MM.1S (cell line): Measurements from ENCODE around the gene EID2.

Source experiments
- DNase-seq: peaks from one replicate; pipeline ENCODE4 v3.0.0-alpha.2; 2015
- H2AFZ ChIP-seq: fragments of 300-600 bp; sonication (generic); 2 replicates; pipeline ENCODE4 v1.6.0; 2016; ENCODE audit warnings: antibody characterized with exemption, low read length
- H3F3A ChIP-seq: fragments of 300-600 bp; sonication (generic); 2 replicates; pipeline ENCODE4 v1.6.1; 2016; ENCODE audit warnings: mild to moderate bottlenecking, antibody characterized with exemption, low read length, moderate library complexity, mixed read lengths; ENCODE audit not compliant: insufficient read depth
- H3K27ac ChIP-seq: fragments of 300-600 bp; sonication (generic); 2 replicates; pipeline ENCODE4 v1.5.1; 2016; ENCODE audit warnings: mild to moderate bottlenecking, low read length
- H3K27me3 ChIP-seq: fragments of 300-600 bp; sonication (generic); replicated peaks from 2 replicates; pipeline ENCODE4 v1.6.0; 2016; ENCODE audit warnings: low read length; ENCODE audit not compliant: insufficient read depth
- H3K36me3 ChIP-seq: fragments of 300-600 bp; sonication (generic); replicated peaks from 2 replicates; pipeline ENCODE4 v1.6.1; 2016; ENCODE audit warnings: mild to moderate bottlenecking, low read length, mixed read lengths; ENCODE audit not compliant: insufficient read depth
- H3K4me1 ChIP-seq: fragments of 300-600 bp; sonication (generic); 2 replicates; pipeline ENCODE4 v1.6.1; 2016; ENCODE audit warnings: low read length, mixed read lengths
- H3K4me2 ChIP-seq: fragments of 300-600 bp; sonication (generic); 2 replicates; pipeline ENCODE4 v1.6.0; 2016; ENCODE audit warnings: low read depth, low read length
- H3K4me3 ChIP-seq: fragments of 300-600 bp; sonication (generic); 2 replicates; pipeline ENCODE4 v1.5.1; 2016; ENCODE audit warnings: low read length, mixed read lengths
- H3K79me2 ChIP-seq: fragments of 300-600 bp; sonication (generic); 2 replicates; pipeline ENCODE4 v1.6.1; 2016; ENCODE audit warnings: mixed run types, low read length, mixed read lengths
- H3K9ac ChIP-seq: fragments of 300-600 bp; sonication (generic); 2 replicates; pipeline ENCODE4 v1.6.1; 2016; ENCODE audit warnings: low read length, mixed read lengths
- H3K9me2 ChIP-seq: fragments of 300-600 bp; sonication (generic); replicated peaks from 2 replicates; pipeline ENCODE4 v1.6.1; 2016; ENCODE audit warnings: mild to moderate bottlenecking, low read length, mixed read lengths; ENCODE audit not compliant: insufficient read depth
- H3K9me3 ChIP-seq: fragments of 300-600 bp; sonication (generic); replicated peaks from 2 replicates; pipeline ENCODE4 v1.6.1; 2016; ENCODE audit warnings: mild to moderate bottlenecking, low read length, mixed read lengths; ENCODE audit not compliant: insufficient read depth
- H4K20me1 ChIP-seq: fragments of 300-600 bp; sonication (generic); 2 replicates; pipeline ENCODE4 v1.6.1; 2016; ENCODE audit warnings: mild to moderate bottlenecking, low read length, moderate library complexity, mixed read lengths; ENCODE audit not compliant: insufficient read depth
- EZH2 ChIP-seq: fragments of 300-600 bp; sonication (generic); optimal IDR thresholded peaks from 2 replicates; pipeline ENCODE3; 2017; ENCODE audit warnings: low read depth, mild to moderate bottlenecking, antibody characterized with exemption, low read length, mixed read lengths
- EZH2phosphoT487 ChIP-seq: fragments of 300-600 bp; sonication (generic); IDR thresholded peaks from 2 replicates; pipeline ENCODE4 v1.6.1; 2018; ENCODE audit warnings: antibody characterized with exemption, low read length
- TF ChIP-seq, protein P1 (sequence below): fragments of 300-600 bp; sonication (generic); IDR thresholded peaks from 2 replicates; pipeline ENCODE4 v1.5.1; 2016; ENCODE audit warnings: antibody characterized with exemption, low read length, mixed read lengths

Gene EID2

GRCh38 chr19:39492788-39493187 lies 47.2 kb downstream of the EID2 start:
- Histone ChIP-seq H3K79me2 (no peaks in the 10 kb centered on the region; the same call in 1 of the 2 replicates), H3K27me3 (peaks cover 20% of the 10 kb centered on the region), H4K20me1 (no peaks in the 10 kb centered on the region), H3K27ac (no peak overlapping the region), H3K4me2 (no peak overlapping the region), H3F3A (no peaks in the 10 kb centered on the region), H3K36me3 (no peaks in the 10 kb centered on the region; the same call in 1 of the 2 replicates), H3K9me3 (no peaks in the 10 kb centered on the region), H2AFZ (no peak overlapping the region), H3K9me2 (no peaks in the 10 kb centered on the region), H3K4me3 (no peak overlapping the region), H3K4me1 (0 out of 2 replicates have a peak, but pooled peaks cover 3% of the 10 kb centered on the region), H3K9ac (no peak overlapping the region)
- TF ChIP-seq, protein P1, sequence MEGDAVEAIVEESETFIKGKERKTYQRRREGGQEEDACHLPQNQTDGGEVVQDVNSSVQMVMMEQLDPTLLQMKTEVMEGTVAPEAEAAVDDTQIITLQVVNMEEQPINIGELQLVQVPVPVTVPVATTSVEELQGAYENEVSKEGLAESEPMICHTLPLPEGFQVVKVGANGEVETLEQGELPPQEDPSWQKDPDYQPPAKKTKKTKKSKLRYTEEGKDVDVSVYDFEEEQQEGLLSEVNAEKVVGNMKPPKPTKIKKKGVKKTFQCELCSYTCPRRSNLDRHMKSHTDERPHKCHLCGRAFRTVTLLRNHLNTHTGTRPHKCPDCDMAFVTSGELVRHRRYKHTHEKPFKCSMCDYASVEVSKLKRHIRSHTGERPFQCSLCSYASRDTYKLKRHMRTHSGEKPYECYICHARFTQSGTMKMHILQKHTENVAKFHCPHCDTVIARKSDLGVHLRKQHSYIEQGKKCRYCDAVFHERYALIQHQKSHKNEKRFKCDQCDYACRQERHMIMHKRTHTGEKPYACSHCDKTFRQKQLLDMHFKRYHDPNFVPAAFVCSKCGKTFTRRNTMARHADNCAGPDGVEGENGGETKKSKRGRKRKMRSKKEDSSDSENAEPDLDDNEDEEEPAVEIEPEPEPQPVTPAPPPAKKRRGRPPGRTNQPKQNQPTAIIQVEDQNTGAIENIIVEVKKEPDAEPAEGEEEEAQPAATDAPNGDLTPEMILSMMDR, result no peak
- no peak for TF ChIP-seq EZH2phosphoT487
- no peak for TF ChIP-seq EZH2
- no peak for DNase-seq

- Histone ChIP-seq H3K36me3 (no peaks in the 10 kb centered on the region; the same call in 1 of the 2 replicates), H3K9me3 (no peaks in the 10 kb centered on the region)
These were observed 47.7 kb downstream of the EID2 start for GRCh38 chr19:39492225-39492624.

DNA sequence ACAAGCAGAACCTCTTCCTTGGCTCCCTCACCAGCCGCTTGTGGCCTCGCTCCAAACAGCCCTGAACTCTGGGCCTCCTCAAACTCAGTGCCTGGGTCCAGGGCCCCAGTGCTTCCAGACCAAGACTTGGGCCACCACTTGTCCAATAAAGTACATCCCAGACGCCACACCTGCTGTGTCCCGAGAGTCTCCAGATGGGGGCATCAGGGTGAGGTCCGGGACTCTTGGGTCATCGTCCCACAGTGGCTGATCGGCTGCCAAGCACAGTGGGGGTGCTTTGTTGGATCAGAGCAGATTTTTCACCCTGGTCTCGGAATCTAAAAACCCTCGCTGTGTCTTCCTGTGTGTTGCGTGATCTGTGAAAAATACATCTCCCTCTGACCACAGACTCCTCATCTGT lies 50.2 kb downstream of the EID2 start:
- H4K20me1 ChIP-seq, result no peaks in the 10 kb centered on the region
- H3K9ac ChIP-seq, result no peak overlapping the region
- no peak overlapping the region for H3K4me3 ChIP-seq
- no peak overlapping the region for H3K27ac ChIP-seq
- H2AFZ ChIP-seq, result no peak overlapping the region
- TF ChIP-seq, protein P1, result no peak
- TF ChIP-seq EZH2, result no peak
- TF ChIP-seq EZH2phosphoT487, result no peak
- no peaks in the 10 kb centered on the region for H3K9me3 ChIP-seq
- H3K79me2 ChIP-seq, result peaks cover 9% of the 10 kb centered on the region; the same call in 1 of the 2 replicates
- no peaks in the 10 kb centered on the region for H3K27me3 ChIP-seq
- H3K9me2 ChIP-seq, result no peaks in the 10 kb centered on the region
- H3K4me1 ChIP-seq, result no peaks in the 10 kb centered on the region
- DNase-seq, result no peak
- no peak overlapping the region for H3K4me2 ChIP-seq
- no peaks in the 10 kb centered on the region; the same call in 1 of the 2 replicates for H3K36me3 ChIP-seq
- H3F3A ChIP-seq, result no peaks in the 10 kb centered on the region

More at GRCh38 chr19:39492225-39492624, 47.7 kb downstream of the EID2 start:
- Histone ChIP-seq H3K4me1 (no peaks in the 10 kb centered on the region), H3K79me2 (no peaks in the 10 kb centered on the region; the same call in 1 of the 2 replicates), H3K9ac (no peak overlapping the region), H3F3A (no peaks in the 10 kb centered on the region), H3K4me3 (no peak overlapping the region), H2AFZ (no peak overlapping the region), H3K27me3 (peaks cover 15% of the 10 kb centered on the region), H3K4me2 (no peak overlapping the region), H3K27ac (no peak overlapping the region), H4K20me1 (no peaks in the 10 kb centered on the region), H3K9me2 (no peaks in the 10 kb centered on the region)
- TF ChIP-seq EZH2 (no peak), EZH2phosphoT487 (no peak)
- TF ChIP-seq, protein P1, result no peak
- DNase-seq, result no peak
